HepG2 (cell line): Measurements from ENCODE around the gene DNAJC5.

ENCODE experiments used
- ATRX ChIP-seq: sonication (generic); formaldehyde crosslinking; IDR thresholded peaks from 2 replicates; pipeline ENCODE4 v1.4.0; 2020; ENCODE audit warnings: missing genetic modification reagents, borderline replicate concordance
- KMT2B ChIP-seq: IDR thresholded peaks from 2 replicates; pipeline ENCODE4 v1.6.1; 2016; ENCODE audit warnings: missing genetic modification reagents, missing compliant biosample characterization
- SUZ12 ChIP-seq: fragments of 150-350 bp; IDR thresholded peaks from 2 replicates; pipeline ENCODE4 v1.6.1; 2014; ENCODE audit warnings: low read depth, low read length
- TF ChIP-seq, protein P1 (sequence below): sonication (generic); formaldehyde crosslinking; conservative IDR thresholded peaks from 2 replicates; pipeline ENCODE4 v1.4.0; 2020; ENCODE audit warnings: mild to moderate bottlenecking, missing genetic modification reagents, moderate library complexity

DNA sequence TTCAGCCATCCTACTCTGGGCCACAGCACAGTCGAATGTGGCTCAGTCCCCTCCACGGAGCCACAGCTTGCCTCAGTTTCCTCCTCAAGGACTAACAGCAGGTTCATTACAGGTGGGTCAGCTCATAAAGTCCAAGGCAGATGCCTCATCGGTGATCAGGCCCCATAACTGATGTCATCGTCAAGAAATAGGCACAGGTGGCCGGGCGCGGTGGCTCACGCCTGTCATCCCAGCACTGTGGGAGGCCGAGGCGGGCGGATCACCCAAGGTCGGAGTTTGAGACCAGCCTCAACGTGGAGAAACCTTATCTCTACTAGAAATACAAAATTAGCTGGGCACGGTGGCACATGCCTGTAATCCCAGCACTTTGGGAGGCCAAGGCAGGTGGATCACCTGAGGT, 57.8 kb downstream of the DNAJC5 start:
- no peak for TF ChIP-seq SUZ12
- TF ChIP-seq, protein P1, sequence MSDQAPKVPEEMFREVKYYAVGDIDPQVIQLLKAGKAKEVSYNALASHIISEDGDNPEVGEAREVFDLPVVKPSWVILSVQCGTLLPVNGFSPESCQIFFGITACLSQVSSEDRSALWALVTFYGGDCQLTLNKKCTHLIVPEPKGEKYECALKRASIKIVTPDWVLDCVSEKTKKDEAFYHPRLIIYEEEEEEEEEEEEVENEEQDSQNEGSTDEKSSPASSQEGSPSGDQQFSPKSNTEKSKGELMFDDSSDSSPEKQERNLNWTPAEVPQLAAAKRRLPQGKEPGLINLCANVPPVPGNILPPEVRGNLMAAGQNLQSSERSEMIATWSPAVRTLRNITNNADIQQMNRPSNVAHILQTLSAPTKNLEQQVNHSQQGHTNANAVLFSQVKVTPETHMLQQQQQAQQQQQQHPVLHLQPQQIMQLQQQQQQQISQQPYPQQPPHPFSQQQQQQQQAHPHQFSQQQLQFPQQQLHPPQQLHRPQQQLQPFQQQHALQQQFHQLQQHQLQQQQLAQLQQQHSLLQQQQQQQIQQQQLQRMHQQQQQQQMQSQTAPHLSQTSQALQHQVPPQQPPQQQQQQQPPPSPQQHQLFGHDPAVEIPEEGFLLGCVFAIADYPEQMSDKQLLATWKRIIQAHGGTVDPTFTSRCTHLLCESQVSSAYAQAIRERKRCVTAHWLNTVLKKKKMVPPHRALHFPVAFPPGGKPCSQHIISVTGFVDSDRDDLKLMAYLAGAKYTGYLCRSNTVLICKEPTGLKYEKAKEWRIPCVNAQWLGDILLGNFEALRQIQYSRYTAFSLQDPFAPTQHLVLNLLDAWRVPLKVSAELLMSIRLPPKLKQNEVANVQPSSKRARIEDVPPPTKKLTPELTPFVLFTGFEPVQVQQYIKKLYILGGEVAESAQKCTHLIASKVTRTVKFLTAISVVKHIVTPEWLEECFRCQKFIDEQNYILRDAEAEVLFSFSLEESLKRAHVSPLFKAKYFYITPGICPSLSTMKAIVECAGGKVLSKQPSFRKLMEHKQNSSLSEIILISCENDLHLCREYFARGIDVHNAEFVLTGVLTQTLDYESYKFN (CRISPR knock-in tag): no peak
- no peak for TF ChIP-seq ATRX (CRISPR knock-in tag)
- no peak for TF ChIP-seq KMT2B
